WTC11 (cell line): ENCODE results near the gene BCL2L11. TPM values are rescaled to one million over a fixed set of nuclear protein-coding genes. Genes with fewer than 3 reads are reported as not detected.
A peak's percentile ranks its signal among the peaks of the same experiment; 100 is the strongest.

Experiments
- ATAC-seq: fragments of 200-7000 bp; cut with Tn5 transposase; 2 replicates; pipeline ENCODE4 v1.10.0; 2021; ENCODE audit warnings: mild to moderate bottlenecking, moderate library complexity
- CTCF ChIA-PET: fragments of 300-600 bp; sonication (Branson Sonifier 250); formaldehyde crosslinking; loops from one replicate; lab custom pipeline; 2021; ENCODE audit warnings: antibody characterized with exemption; lab: Charles Lee
- POLR2A ChIA-PET: fragments of 350-600 bp; sonication (Branson Sonifier 250); formaldehyde crosslinking; loops from one replicate; lab custom pipeline; 2021; ENCODE audit warnings: antibody characterized with exemption; lab: Charles Lee
- DNase-seq: peaks from one replicate; pipeline ENCODE4 v3.0.0; 2021; ENCODE audit warnings: low spot score
- H3K27ac Mint-ChIP-seq: 2 replicates; pipeline ENCODE4 v1.8.0; 2021; ENCODE audit warnings: mixed read lengths
- H3K27me3 Mint-ChIP-seq: 2 replicates; pipeline ENCODE4 v1.8.0; 2021; ENCODE audit warnings: low read depth, mild to moderate bottlenecking, moderate library complexity, mixed read lengths
- H3K36me3 Mint-ChIP-seq: 2 replicates; pipeline ENCODE4 v1.8.0; 2021; ENCODE audit warnings: mixed read lengths
- H3K4me1 Mint-ChIP-seq: 2 replicates; pipeline ENCODE4 v1.8.0; 2022; ENCODE audit warnings: mixed read lengths
- H3K4me3 Mint-ChIP-seq: 2 replicates; pipeline ENCODE4 v1.8.0; 2021; ENCODE audit warnings: mild to moderate bottlenecking, moderate library complexity, mixed read lengths
- H3K9me3 Mint-ChIP-seq: 2 replicates; pipeline ENCODE4 v1.8.0; 2021; ENCODE audit warnings: mixed read lengths
- AR ChIP-seq: fragments of 250-450 bp; sonication (Bioruptor Pico); IDR thresholded peaks from 2 replicates; pipeline ENCODE4 v1.9.0; 2021; ENCODE audit warnings: mild to moderate bottlenecking
- ATF6 ChIP-seq: sonication (generic); formaldehyde crosslinking; IDR thresholded peaks from 2 replicates; pipeline ENCODE4 v1.8.1; 2023; ENCODE audit warnings: mild to moderate bottlenecking, missing genetic modification reagents
- CREM ChIP-seq: sonication (generic); formaldehyde crosslinking; IDR thresholded peaks from 2 replicates; pipeline ENCODE4 v1.8.1; 2022; ENCODE audit warnings: mild to moderate bottlenecking, missing genetic modification reagents, moderate library complexity
- GABPB1 ChIP-seq: sonication (generic); formaldehyde crosslinking; IDR thresholded peaks from 2 replicates; pipeline ENCODE4 v1.8.1; 2023; ENCODE audit warnings: mild to moderate bottlenecking, missing genetic modification reagents
- HMGA2 ChIP-seq: fragments of 250-450 bp; sonication (Bioruptor Pico); IDR thresholded peaks from 2 replicates; pipeline ENCODE4 v1.4.0; 2021; ENCODE audit warnings: mild to moderate bottlenecking, moderate library complexity
- IRF2 ChIP-seq: sonication (generic); formaldehyde crosslinking; IDR thresholded peaks from 2 replicates; pipeline ENCODE4 v1.8.0; 2022; ENCODE audit warnings: low read depth, missing genetic modification reagents, borderline replicate concordance
- JAZF1 ChIP-seq: fragments of 250-450 bp; sonication (Bioruptor Pico); IDR thresholded peaks from 2 replicates; pipeline ENCODE4 v1.9.0; 2021; ENCODE audit warnings: moderate library complexity, mild to moderate bottlenecking, inconsistent platforms
- JUN ChIP-seq: sonication (generic); formaldehyde crosslinking; IDR thresholded peaks from 2 replicates; pipeline ENCODE4 v1.8.0; 2023; ENCODE audit warnings: mild to moderate bottlenecking, missing genetic modification reagents
- SMAD4 ChIP-seq: sonication (generic); formaldehyde crosslinking; IDR thresholded peaks from 2 replicates; pipeline ENCODE4 v1.8.0; 2022; ENCODE audit warnings: mild to moderate bottlenecking, missing genetic modification reagents
- ZNF232 ChIP-seq: sonication (generic); formaldehyde crosslinking; IDR thresholded peaks from 2 replicates; pipeline ENCODE4 v1.8.0; 2022; ENCODE audit warnings: mild to moderate bottlenecking, missing genetic modification reagents
- ZNF281 ChIP-seq: sonication (generic); formaldehyde crosslinking; IDR thresholded peaks from 2 replicates; pipeline ENCODE4 v1.8.0; 2023; ENCODE audit warnings: mild to moderate bottlenecking, missing genetic modification reagents
- ZNF317 ChIP-seq: sonication (generic); formaldehyde crosslinking; IDR thresholded peaks from 2 replicates; pipeline ENCODE4 v1.8.1; 2023; ENCODE audit warnings: low read depth, mild to moderate bottlenecking, moderate library complexity, missing genetic modification reagents, borderline replicate concordance
- ZNF671 ChIP-seq: fragments of 250-450 bp; sonication (Bioruptor Pico); IDR thresholded peaks from 2 replicates; pipeline ENCODE4 v1.8.0; 2021; ENCODE audit warnings: mild to moderate bottlenecking
- total RNA-seq: library from RNA; stranded (reverse); gene quantifications from 3 replicates; pipeline ENCODE4 v1.2.3, GENCODE V29; 2021
- TF ChIP-seq, protein P1 (sequence below): fragments of 250-450 bp; sonication (Bioruptor Pico); IDR thresholded peaks from 2 replicates; pipeline ENCODE4 v1.9.0; 2021; ENCODE audit warnings: mild to moderate bottlenecking, borderline replicate concordance
- TF ChIP-seq, protein P2 (sequence below): sonication (generic); formaldehyde crosslinking; IDR thresholded peaks from 2 replicates; pipeline ENCODE4 v1.8.1; 2023; ENCODE audit warnings: mild to moderate bottlenecking, missing genetic modification reagents, moderate library complexity

BCL2L11 gene
- total RNA-seq, 1 experiment from 2014 or later: 19.3 TPM

- DNase-seq (no peak), ATAC-seq (no peak)
- H3K36me3 Mint-ChIP-seq: peaks cover 10% of the 10 kb centered on the region
- no peaks in the 10 kb centered on the region for H3K9me3 Mint-ChIP-seq
- ChIA-PET POLR2A (interaction anchor here (1.7 kb wide), 1 partner anchor 13 kb away, joined by 5 read pairs; no protein-coding TSS in a partner anchor), CTCF (interaction anchor here (0.8 to 2.1 kb wide), 3 partner anchors 13 to 106 kb away, joined by 3 to 6 read pairs (median 5); no protein-coding TSS in a partner anchor)
- H3K4me1 Mint-ChIP-seq: peaks cover 39% of the 10 kb centered on the region
- peaks cover 54% of the 10 kb centered on the region for H3K27me3 Mint-ChIP-seq
- no peak overlapping the region for H3K27ac Mint-ChIP-seq
- peak overlapping the region; percentile 71 for H3K4me3 Mint-ChIP-seq
- TF ChIP-seq ZNF232 (CRISPR knock-in tag) (no peak), HMGA2 (no peak), AR (CRISPR knock-in tag) (no peak), JUN (CRISPR knock-in tag) (no peak), ZNF281 (CRISPR knock-in tag) (no peak), CREM (CRISPR knock-in tag) (no peak), SMAD4 (CRISPR knock-in tag) (no peak), GABPB1 (CRISPR knock-in tag) (no peak)
- TF ChIP-seq, protein P1, sequence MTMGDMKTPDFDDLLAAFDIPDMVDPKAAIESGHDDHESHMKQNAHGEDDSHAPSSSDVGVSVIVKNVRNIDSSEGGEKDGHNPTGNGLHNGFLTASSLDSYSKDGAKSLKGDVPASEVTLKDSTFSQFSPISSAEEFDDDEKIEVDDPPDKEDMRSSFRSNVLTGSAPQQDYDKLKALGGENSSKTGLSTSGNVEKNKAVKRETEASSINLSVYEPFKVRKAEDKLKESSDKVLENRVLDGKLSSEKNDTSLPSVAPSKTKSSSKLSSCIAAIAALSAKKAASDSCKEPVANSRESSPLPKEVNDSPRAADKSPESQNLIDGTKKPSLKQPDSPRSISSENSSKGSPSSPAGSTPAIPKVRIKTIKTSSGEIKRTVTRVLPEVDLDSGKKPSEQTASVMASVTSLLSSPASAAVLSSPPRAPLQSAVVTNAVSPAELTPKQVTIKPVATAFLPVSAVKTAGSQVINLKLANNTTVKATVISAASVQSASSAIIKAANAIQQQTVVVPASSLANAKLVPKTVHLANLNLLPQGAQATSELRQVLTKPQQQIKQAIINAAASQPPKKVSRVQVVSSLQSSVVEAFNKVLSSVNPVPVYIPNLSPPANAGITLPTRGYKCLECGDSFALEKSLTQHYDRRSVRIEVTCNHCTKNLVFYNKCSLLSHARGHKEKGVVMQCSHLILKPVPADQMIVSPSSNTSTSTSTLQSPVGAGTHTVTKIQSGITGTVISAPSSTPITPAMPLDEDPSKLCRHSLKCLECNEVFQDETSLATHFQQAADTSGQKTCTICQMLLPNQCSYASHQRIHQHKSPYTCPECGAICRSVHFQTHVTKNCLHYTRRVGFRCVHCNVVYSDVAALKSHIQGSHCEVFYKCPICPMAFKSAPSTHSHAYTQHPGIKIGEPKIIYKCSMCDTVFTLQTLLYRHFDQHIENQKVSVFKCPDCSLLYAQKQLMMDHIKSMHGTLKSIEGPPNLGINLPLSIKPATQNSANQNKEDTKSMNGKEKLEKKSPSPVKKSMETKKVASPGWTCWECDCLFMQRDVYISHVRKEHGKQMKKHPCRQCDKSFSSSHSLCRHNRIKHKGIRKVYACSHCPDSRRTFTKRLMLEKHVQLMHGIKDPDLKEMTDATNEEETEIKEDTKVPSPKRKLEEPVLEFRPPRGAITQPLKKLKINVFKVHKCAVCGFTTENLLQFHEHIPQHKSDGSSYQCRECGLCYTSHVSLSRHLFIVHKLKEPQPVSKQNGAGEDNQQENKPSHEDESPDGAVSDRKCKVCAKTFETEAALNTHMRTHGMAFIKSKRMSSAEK: no peak
Measured at GRCh38 chr2:111119822-111120252, 877 bp upstream of the BCL2L11 start.

GRCh38 chr2:111121028-111121827, 514 bp downstream of the BCL2L11 start:
- H3K27me3 Mint-ChIP-seq: peaks cover 54% of the 10 kb centered on the region

More at GRCh38 chr2:111121028-111121827, 514 bp downstream of the BCL2L11 start:
- DNase-seq (peak; percentile 48), ATAC-seq (no peak)
- ChIA-PET POLR2A (interaction anchor here (1.0 to 1.7 kb wide), 4 partner anchors 12 to 376 kb away, joined by 3 to 5 read pairs (median 4); no protein-coding TSS in a partner anchor), CTCF (interaction anchor here (0.7 to 2.1 kb wide), 4 partner anchors 12 to 65 kb away, joined by 3 to 7 read pairs (median 5); no protein-coding TSS in a partner anchor)
- TF ChIP-seq IRF2 (CRISPR knock-in tag) (no peak), ZNF317 (CRISPR knock-in tag) (no peak), JAZF1 (CRISPR knock-in tag) (no peak), ZNF671 (no peak), ATF6 (CRISPR knock-in tag) (no peak)
- TF ChIP-seq, protein P2, sequence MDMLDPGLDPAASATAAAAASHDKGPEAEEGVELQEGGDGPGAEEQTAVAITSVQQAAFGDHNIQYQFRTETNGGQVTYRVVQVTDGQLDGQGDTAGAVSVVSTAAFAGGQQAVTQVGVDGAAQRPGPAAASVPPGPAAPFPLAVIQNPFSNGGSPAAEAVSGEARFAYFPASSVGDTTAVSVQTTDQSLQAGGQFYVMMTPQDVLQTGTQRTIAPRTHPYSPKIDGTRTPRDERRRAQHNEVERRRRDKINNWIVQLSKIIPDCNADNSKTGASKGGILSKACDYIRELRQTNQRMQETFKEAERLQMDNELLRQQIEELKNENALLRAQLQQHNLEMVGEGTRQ (CRISPR knock-in tag): no peak
- peaks cover 39% of the 10 kb centered on the region for H3K4me1 Mint-ChIP-seq
- peak overlapping the region; percentile 87 for H3K27ac Mint-ChIP-seq
- H3K9me3 Mint-ChIP-seq: no peaks in the 10 kb centered on the region
- peaks cover 23% of the 10 kb centered on the region for H3K36me3 Mint-ChIP-seq
- peak overlapping the region; percentile 84 for H3K4me3 Mint-ChIP-seq
